IMR-90 (cell line): Measurements from ENCODE around the gene PPP1R10. TPM values are rescaled to one million over a fixed set of nuclear protein-coding genes. Genes with fewer than 3 reads are reported as not detected.

ENCODE experiments used
- ATAC-seq: fragments of 200-7000 bp; cut with Tn5 transposase; 2 replicates; pipeline ENCODE4 v1.9.1; 2020; ENCODE audit warnings: low read depth, mild to moderate bottlenecking, moderate library complexity
- BruUV-seq: library from RNA; stranded (reverse); fragments of 400-500 nt; replicated peaks from 2 replicates; lab custom pipeline; 2021; lab: Mats Ljungman, UMichigan
- CTCF ChIA-PET: fragments of 300-600 bp; formaldehyde crosslinking; extraction: SDS; loops from one replicate; lab custom pipeline; 2021; ENCODE audit warnings: antibody characterized with exemption; lab: Yijun Ruan, JAX
- POLR2A ChIA-PET: fragments of 300-600 bp; sonication (Branson Sonifier 250); formaldehyde crosslinking; loops from one replicate; lab custom pipeline; 2022; ENCODE audit warnings: antibody characterized with exemption; ENCODE audit not compliant: unreplicated experiment; lab: Charles Lee
- DNase-seq: peaks from one replicate; pipeline ENCODE4 v3.0.0; 2013
- H2AFZ ChIP-seq: replicated peaks from 2 replicates; pipeline ENCODE3; 2013; ENCODE audit warnings: low read length, mild to moderate bottlenecking; ENCODE audit not compliant: poor library complexity
- H2AK5ac ChIP-seq: 2 replicates; pipeline ENCODE4 v1.6.1; 2013; ENCODE audit warnings: low read depth, low read length, inconsistent platforms
- H2AK9ac ChIP-seq: replicated peaks from 2 replicates; pipeline ENCODE3; 2013; ENCODE audit warnings: mild to moderate bottlenecking, low read depth, low read length, moderate library complexity; ENCODE audit not compliant: poor library complexity
- H2BK120ac ChIP-seq: 2 replicates; pipeline ENCODE4 v1.6.1; 2013; ENCODE audit warnings: low read depth, low read length, inconsistent platforms
- H2BK15ac ChIP-seq: 3 replicates; pipeline ENCODE4 v1.6.1; 2013; ENCODE audit warnings: low read depth, low read length, inconsistent platforms
- H2BK20ac ChIP-seq: 2 replicates; pipeline ENCODE4 v1.6.1; 2013; ENCODE audit warnings: low read depth, mild to moderate bottlenecking, inconsistent platforms, low read length, moderate library complexity
- H2BK5ac ChIP-seq: 2 replicates; pipeline ENCODE4 v1.6.1; 2013; ENCODE audit warnings: mild to moderate bottlenecking, low read depth, low read length, inconsistent platforms; ENCODE audit not compliant: poor library complexity, severe bottlenecking
- H3K14ac ChIP-seq: replicated peaks from 2 replicates; pipeline ENCODE4 v1.6.1; 2013; ENCODE audit warnings: low read depth, low read length, inconsistent platforms
- H3K18ac ChIP-seq: 2 replicates; pipeline ENCODE4 v1.6.1; 2013; ENCODE audit warnings: low read depth, low read length, control low read depth
- H3K23ac ChIP-seq: 2 replicates; pipeline ENCODE4 v1.6.1; 2013; ENCODE audit warnings: low read depth, low read length, inconsistent platforms
- H3K27ac ChIP-seq: 2 replicates; pipeline ENCODE4 v1.5.1; 2013; ENCODE audit warnings: mild to moderate bottlenecking, control low read depth, low read length; ENCODE audit not compliant: insufficient read depth
- H3K27me3 ChIP-seq: 2 replicates; pipeline ENCODE4 v1.6.1; 2013; ENCODE audit warnings: low read length; ENCODE audit not compliant: control insufficient read depth, insufficient read depth
- H3K36me3 ChIP-seq: 2 replicates; pipeline ENCODE4 v1.6.1; 2013; ENCODE audit warnings: low read length, mixed read lengths; ENCODE audit not compliant: control insufficient read depth, insufficient read depth
- H3K4ac ChIP-seq: 2 replicates; pipeline ENCODE4 v1.6.1; 2013; ENCODE audit warnings: low read depth, low read length, inconsistent platforms
- H3K4me1 ChIP-seq: 2 replicates; pipeline ENCODE4 v1.6.1; 2013; ENCODE audit warnings: low read length, mixed read lengths; ENCODE audit not compliant: control insufficient read depth, insufficient read depth
- H3K4me2 ChIP-seq: 2 replicates; pipeline ENCODE4 v1.6.1; 2013; ENCODE audit warnings: low read depth, mild to moderate bottlenecking, control low read depth, low read length, moderate library complexity
- H3K4me3 ChIP-seq: 2 replicates; pipeline ENCODE4 v1.5.1; 2013; ENCODE audit warnings: low read depth, mild to moderate bottlenecking, control low read depth, low read length, moderate library complexity; ENCODE audit not compliant: insufficient read depth
- H3K56ac ChIP-seq: 2 replicates; pipeline ENCODE4 v1.6.1; 2013; ENCODE audit warnings: low read length, inconsistent platforms; ENCODE audit not compliant: insufficient read depth; ENCODE audit errors: extremely low read depth
- H3K79me1 ChIP-seq, 2 experiments: 2 replicates each; pipeline ENCODE4 v1.6.1; 2013; ENCODE audit warnings: low read length in 2 of 2, inconsistent platforms in 1 of 2, low read depth in 1 of 2
- H3K9ac ChIP-seq: 2 replicates; pipeline ENCODE4 v1.6.1; 2013; ENCODE audit warnings: low read depth, low read length, control low read depth
- H3K9me1 ChIP-seq: 2 replicates; pipeline ENCODE4 v1.6.1; 2013; ENCODE audit warnings: low read length, inconsistent platforms; ENCODE audit not compliant: insufficient read depth
- H3K9me3 ChIP-seq: 2 replicates; pipeline ENCODE4 v1.6.1; 2013; ENCODE audit warnings: low read length; ENCODE audit not compliant: control insufficient read depth, insufficient read depth
- H4K20me1 ChIP-seq: 2 replicates; pipeline ENCODE4 v1.6.1; 2013; ENCODE audit warnings: low read length, inconsistent platforms; ENCODE audit not compliant: insufficient read depth
- H4K5ac ChIP-seq: 2 replicates; pipeline ENCODE4 v1.6.1; 2013; ENCODE audit warnings: mild to moderate bottlenecking, low read depth, low read length, control low read depth
- H4K8ac ChIP-seq, 2 experiments: 2 replicates each; pipeline ENCODE4 v1.6.1; 2013; ENCODE audit warnings: low read depth in 2 of 2, low read length in 2 of 2, control low read depth in 1 of 2, inconsistent platforms in 1 of 2
- H4K91ac ChIP-seq: 2 replicates; pipeline ENCODE4 v1.6.1; 2013; ENCODE audit warnings: low read depth, low read length, inconsistent platforms; ENCODE audit not compliant: insufficient read depth
- BHLHE40 ChIP-seq: fragments of 150-350 bp; IDR thresholded peaks from 2 replicates; pipeline ENCODE4 v1.6.1; 2016; ENCODE audit warnings: mild to moderate bottlenecking, low read depth, low read length
- CEBPB ChIP-seq: IDR thresholded peaks from 2 replicates; pipeline ENCODE4 v1.6.1; 2012; ENCODE audit warnings: low read depth, low read length, improper control_type of control experiment
- CTCF ChIP-seq: conservative IDR thresholded peaks from 2 replicates; pipeline ENCODE4 v1.5.1; 2012; ENCODE audit warnings: mild to moderate bottlenecking, low read depth, low read length, improper control_type of control experiment
- ELK1 ChIP-seq: fragments of 150-350 bp; IDR thresholded peaks from 2 replicates; pipeline ENCODE4 v1.6.1; 2016; ENCODE audit warnings: low read depth, mild to moderate bottlenecking, low read length, moderate library complexity, borderline replicate concordance
- FOS ChIP-seq: fragments of 150-350 bp; IDR thresholded peaks from 2 replicates; pipeline ENCODE4 v1.6.1; 2016; ENCODE audit warnings: low read depth, low read length
- MAFK ChIP-seq: IDR thresholded peaks from 2 replicates; pipeline ENCODE4 v1.6.1; 2012; ENCODE audit warnings: low read depth, low read length, improper control_type of control experiment
- MAZ ChIP-seq: IDR thresholded peaks from 2 replicates; pipeline ENCODE4 v1.6.1; 2012; ENCODE audit warnings: low read depth, mild to moderate bottlenecking, low read length, improper control_type of control experiment, moderate library complexity, borderline replicate concordance
- POLR2A ChIP-seq: IDR thresholded peaks from 2 replicates; pipeline ENCODE4 v1.6.1; 2012; ENCODE audit warnings: mild to moderate bottlenecking, low read depth, low read length
- RAD21 ChIP-seq: IDR thresholded peaks from 2 replicates; pipeline ENCODE4 v1.6.1; 2012; ENCODE audit warnings: low read length, improper control_type of control experiment
- SMC3 ChIP-seq: fragments of 150-350 bp; IDR thresholded peaks from 2 replicates; pipeline ENCODE4 v1.6.1; 2016; ENCODE audit warnings: low read depth, mild to moderate bottlenecking, antibody characterized with exemption, low read length, moderate library complexity
- WGBS, 2 experiments: methylation state at CpG; one replicate each; pipeline versions ENCODE4 v1.1.5 to v1.1.7; 2013; ENCODE audit warnings: missing lambda C conversion rate in 2 of 2; ENCODE audit not compliant: insufficient read length in 1 of 2; ENCODE audit errors: extremely low coverage in 2 of 2; 5-methylcytosine and 5-hydroxymethylcytosine counted together
- dilution Hi-C: fragments of 300-500 bp; cut with HindIII; formaldehyde crosslinking; loops from one replicate; pipeline ENCODE4 v1.14.3; 2018; ENCODE audit warnings: low sequenced_read_pairs; ENCODE audit not compliant: unreplicated experiment
- in situ Hi-C: fragments of 300-500 bp; cut with MboI; formaldehyde crosslinking; loops from 3 replicates; pipeline ENCODE4 v1.14.3; 2019; ENCODE audit warnings: low sequenced_read_pairs, inconsistent platforms, mixed read lengths
- intact Hi-C: fragments of 100-400 bp; cut with micrococcal nuclease; formaldehyde crosslinking; loops from 2 replicates; pipeline ENCODE4 v1.10.0; 2022
- polyA plus RNA-seq, 3 experiments: library from polyadenylated mRNA; depleted of rRNA; stranded (reverse); fragments of >200 nt; gene quantifications; 2 replicates each; pipeline ENCODE4 v1.2.3, GENCODE V29; 2012; ENCODE audit warnings: low replicate concordance in 1 of 3
- total RNA-seq: library from RNA; depleted of rRNA; stranded (reverse); fragments of >200 nt; gene quantifications from 2 replicates; pipeline ENCODE4 v1.2.3, GENCODE V29; 2012
- TF ChIP-seq, protein P1 (sequence below): fragments of 150-350 bp; IDR thresholded peaks from 2 replicates; pipeline ENCODE4 v1.6.1; 2017; ENCODE audit warnings: mild to moderate bottlenecking, antibody characterized with exemption, low read length, low read depth

Gene PPP1R10
- total and polyA plus RNA-seq, 2 of the 4 experiments (the other 2 are of a cell fraction), result 18.8 to 21.2 TPM

DNA sequence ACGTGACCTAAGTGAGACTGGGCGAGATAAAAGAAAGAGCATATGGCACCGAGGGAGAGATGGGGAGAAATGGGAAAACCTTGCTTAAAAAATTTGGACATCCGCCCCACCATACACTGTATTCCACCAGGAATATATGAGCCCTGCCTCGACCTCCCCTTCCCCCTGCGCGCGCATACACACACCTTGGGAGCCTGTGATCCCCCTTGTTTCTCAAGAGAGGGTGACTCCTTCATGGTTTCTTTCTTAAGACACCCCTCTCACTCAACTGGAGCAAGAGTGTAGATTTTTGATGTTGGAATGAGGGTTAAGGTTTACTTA lies 45.3 kb downstream of the PPP1R10 start:
- Histone ChIP-seq H4K91ac (0 out of 2 replicates have a peak overlapping the region, but pooled peaks have one; percentile 40), H2AK5ac (peak overlapping the region; percentile 88), H3K9ac (peak overlapping the region; percentile 95), H2BK120ac (no peak overlapping the region), H3K79me1 (peaks cover 20 to 45% of the 10 kb centered on the region in 2 experiments), H3K18ac (no peak overlapping the region), H3K9me1 (peaks cover 5% of the 10 kb centered on the region; the same call in 1 of the 2 replicates), H3K4me1 (peaks cover 3% of the 10 kb centered on the region), H2BK15ac (no peak overlapping the region; the same call in 2 of the 3 replicates), H3K4me2 (peak overlapping the region; percentile 88), H2AK9ac (peak overlapping the region; percentile 96), H3K23ac (peak overlapping the region; percentile 63), H3K4ac (peak overlapping the region; percentile 99), H2BK20ac (no peak overlapping the region), H2BK5ac (peak overlapping the region; percentile 91), H3K27ac (peak overlapping the region; percentile 95), H3K9me3 (no peaks in the 10 kb centered on the region), H3K56ac (peak overlapping the region; percentile 97; the same call in 1 of the 2 replicates), H3K4me3 (peak overlapping the region; percentile 74), H3K27me3 (no peaks in the 10 kb centered on the region), H4K20me1 (peaks cover 46% of the 10 kb centered on the region), H3K14ac (peak overlapping the region; percentile 99), H3K36me3 (peaks cover 4% of the 10 kb centered on the region), H2AFZ (peak overlapping the region; percentile 96), H4K8ac (peak overlapping the region; percentile 90 to 100; a peak in 3 of 4 replicates), H4K5ac (peak overlapping the region; percentile 0; the same call in 1 of the 2 replicates)
- ChIA-PET CTCF (interaction anchor here (1.5 kb wide), 1 partner anchor 30 kb away, joined by 4 read pairs; no protein-coding TSS in a partner anchor), POLR2A (no interaction called here)
- TF ChIP-seq MAFK (no peak), FOS (no peak), BHLHE40 (no peak; the same call in 1 of the 2 replicates), RAD21 (no peak), CEBPB (no peak), POLR2A (no peak), CTCF (no peak), ELK1 (no peak), MAZ (no peak), SMC3 (no peak)
- TF ChIP-seq, protein P1, sequence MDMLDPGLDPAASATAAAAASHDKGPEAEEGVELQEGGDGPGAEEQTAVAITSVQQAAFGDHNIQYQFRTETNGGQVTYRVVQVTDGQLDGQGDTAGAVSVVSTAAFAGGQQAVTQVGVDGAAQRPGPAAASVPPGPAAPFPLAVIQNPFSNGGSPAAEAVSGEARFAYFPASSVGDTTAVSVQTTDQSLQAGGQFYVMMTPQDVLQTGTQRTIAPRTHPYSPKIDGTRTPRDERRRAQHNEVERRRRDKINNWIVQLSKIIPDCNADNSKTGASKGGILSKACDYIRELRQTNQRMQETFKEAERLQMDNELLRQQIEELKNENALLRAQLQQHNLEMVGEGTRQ, result no peak; the same call in 1 of the 2 replicates
- dilution Hi-C loops, result no loop called here
- in situ Hi-C loops, result no loop called here
- ATAC-seq (no peak), DNase-seq (no peak)
- WGBS, 2 experiments, result no CpG with 5 or more reads among the region's 8 CpGs
- BruUV-seq, result TSS peak; percentile 66
- intact Hi-C loops, result loop anchor here (1.0 kb wide), 1 partner anchor 14 kb away; the partner anchor contains the start of gene PRR3
